Measurements from ENCODE around the gene ITPRIPL2. TPM values are rescaled to one million over a fixed set of nuclear protein-coding genes. Genes with fewer than 3 reads are reported as not detected.

The ITPRIPL2 gene
- total and polyA plus RNA-seq, 10 donors: 2.2 to 41.5 (median 24.9) TPM

- H3K9me3 ChIP-seq: no peaks in the 10 kb centered on the region
- DNase-seq: no peak
- intact Hi-C loops (cut with DNase I; ENCODE audit: low total_unique reads): no loop called here
- H3K4me3 ChIP-seq: no peak overlapping the region
- peaks cover 0 to 29% (median 6%) of the 10 kb centered on the region in 7 donors for H3K27me3 ChIP-seq (replicated peaks in 1 of 7)
- no peak overlapping the region for H3K27ac ChIP-seq
- 92 to 98% (median 96%) methylated on average over 2 of the region's 2 CpGs for WGBS, 5 donors
- H3K36me3 ChIP-seq: peaks cover 0 to 13% (median 3%) of the 10 kb centered on the region in 6 donors
- H3K4me1 ChIP-seq: peaks cover 17 to 55% (median 39%) of the 10 kb centered on the region in 6 donors
- TF ChIP-seq POLR2AphosphoS5 (IDR thresholded peaks at IDR 0.05): no peak
- no peak for TF ChIP-seq CTCF (IDR thresholded peaks at IDR 0.05 in 8 of 11, conservative IDR thresholded peaks at IDR 0.05 in 3 of 11)
- no peak for TF ChIP-seq POLR2A (IDR thresholded peaks at IDR 0.05)
Observed at GRCh38 chr16:19112099-19112407, 1.7 kb upstream of the ITPRIPL2 start.

GRCh38 chr16:19114359-19115147, 789 bp downstream of the ITPRIPL2 start:
- TF ChIP-seq POLR2A (IDR thresholded peaks at IDR 0.05) (no peak), POLR2AphosphoS5 (IDR thresholded peaks at IDR 0.05) (peak; percentile 17 to 78 (median 63)), CTCF (IDR thresholded peaks at IDR 0.05 in 8 of 11, conservative IDR thresholded peaks at IDR 0.05 in 3 of 11) (peak in 3 of 11 experiments; percentile 6 to 19 (median 14))
- DNase-seq: peak; percentile 83
- WGBS, 5 donors: 27 to 36% (median 29%) methylated on average over 54 to 80 of the region's 80 CpGs
- Histone ChIP-seq H3K27ac (peak overlapping the region; percentile 74 to 92 (median 88)), H3K36me3 (peaks cover 0 to 13% (median 3%) of the 10 kb centered on the region in 6 donors), H3K4me3 (peak overlapping the region; percentile 37 to 80 (median 60)), H3K4me1 (peaks cover 26 to 72% (median 64%) of the 10 kb centered on the region in 6 donors), H3K27me3 (replicated peaks in 1 of 7) (peaks cover 0 to 29% (median 6%) of the 10 kb centered on the region in 7 donors), H3K9me3 (no peaks in the 10 kb centered on the region)
- intact Hi-C loops (cut with DNase I; ENCODE audit: low total_unique reads): no loop called here

- intact Hi-C loops (cut with DNase I; ENCODE audit: low total_unique reads): no loop called here
- TF ChIP-seq POLR2A (IDR thresholded peaks at IDR 0.05) (no peak), POLR2AphosphoS5 (IDR thresholded peaks at IDR 0.05) (no peak), CTCF (IDR thresholded peaks at IDR 0.05 in 8 of 11, conservative IDR thresholded peaks at IDR 0.05 in 3 of 11) (no peak)
- Histone ChIP-seq H3K27ac (peak overlapping the region in 6 of 8 donors; percentile 83 to 92 (median 90)), H3K9me3 (no peaks in the 10 kb centered on the region), H3K4me1 (peaks cover 26 to 80% (median 68%) of the 10 kb centered on the region in 6 donors), H3K27me3 (replicated peaks in 1 of 7) (peaks cover 0 to 29% (median 6%) of the 10 kb centered on the region in 7 donors), H3K36me3 (peaks cover 0 to 13% (median 3%) of the 10 kb centered on the region in 6 donors), H3K4me3 (peak overlapping the region in 7 of 8 donors; percentile 37 to 80 (median 60))
- 91 to 95% (median 94%) methylated on average over 24 to 50 of the region's 50 CpGs for WGBS, 5 donors
- DNase-seq: no peak
Observed at GRCh38 chr16:19115148-19116021, 1.6 kb downstream of the ITPRIPL2 start.

All from spleen (tissue), 11 donors.